Mucosa of rectum (tissue), 2 donors: ENCODE data around the gene GJC2.

Experiments used
- H3K27ac ChIP-seq, 2 donors: one replicate each; pipeline ENCODE4 v1.7.0; 2013; ENCODE audit warnings: inconsistent platforms in 2 of 2, low read depth in 2 of 2, low read length in 2 of 2
- H3K27me3 ChIP-seq, 2 donors: one replicate each; pipeline ENCODE4 v1.7.0; 2013; ENCODE audit warnings: low read length in 2 of 2; ENCODE audit not compliant: control insufficient read depth in 2 of 2, insufficient read depth in 2 of 2
- H3K36me3 ChIP-seq, 2 donors: one replicate each; pipeline ENCODE4 v1.7.0; 2013; ENCODE audit warnings: low read length in 2 of 2; ENCODE audit not compliant: control insufficient read depth in 2 of 2, insufficient read depth in 2 of 2
- H3K4me1 ChIP-seq, 2 donors: one replicate each; pipeline ENCODE4 v1.7.0; 2013; ENCODE audit warnings: low read length in 2 of 2, mild to moderate bottlenecking in 1 of 2; ENCODE audit not compliant: control insufficient read depth in 2 of 2, insufficient read depth in 2 of 2
- H3K4me3 ChIP-seq, 2 donors: one replicate each; pipeline ENCODE4 v1.7.0; 2013; ENCODE audit warnings: low read length in 2 of 2
- H3K9ac ChIP-seq, 2 donors: one replicate each; pipeline ENCODE4 v1.7.0; 2013; ENCODE audit warnings: low read length in 2 of 2, low read depth in 1 of 2, mild to moderate bottlenecking in 1 of 2
- H3K9me3 ChIP-seq, 2 donors: one replicate each; pipeline ENCODE4 v1.7.0; 2013; ENCODE audit warnings: low read length in 2 of 2; ENCODE audit not compliant: control insufficient read depth in 2 of 2
- donor health status: healthy.
- donor health status: Normal muscosa, but diverticular disease.

Gene GJC2

DNA sequence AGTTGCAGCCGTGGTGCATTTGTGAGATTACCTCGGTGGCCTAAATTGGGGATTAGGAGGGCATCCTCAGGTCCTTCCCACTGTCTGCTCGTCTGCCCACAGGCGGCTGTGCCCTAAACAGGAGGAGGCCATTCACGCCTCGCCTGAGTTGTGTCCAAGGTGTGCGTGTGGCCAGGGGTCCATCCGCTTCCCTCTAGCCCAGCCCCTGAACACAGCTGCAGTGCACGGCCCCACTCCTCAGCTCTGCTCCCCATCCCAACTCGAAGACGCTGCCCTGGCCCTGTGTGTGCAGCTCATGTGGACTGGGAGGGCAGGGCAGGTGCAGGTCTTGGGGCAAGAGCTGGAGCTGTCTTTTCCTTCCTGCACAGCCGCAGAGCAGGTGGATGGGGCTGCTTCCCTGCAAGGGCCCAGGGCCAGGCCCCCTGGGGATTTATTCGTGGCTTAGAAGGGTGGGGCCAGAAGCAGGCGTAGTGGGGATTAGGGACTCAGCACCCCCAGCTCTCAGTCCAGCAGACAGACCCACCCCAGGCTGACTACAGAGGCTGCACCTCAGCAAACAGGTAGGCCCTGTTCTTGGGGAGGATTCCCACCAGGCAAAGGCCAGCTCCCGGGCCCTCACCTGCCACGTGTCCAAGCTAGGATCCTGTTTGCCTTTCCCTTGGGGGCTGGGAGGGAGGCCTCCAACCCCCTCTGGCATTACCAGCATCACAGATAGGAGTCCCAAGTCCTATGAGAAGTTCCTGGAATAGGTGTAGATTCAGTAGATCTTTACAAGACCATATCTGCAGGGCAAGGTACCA is 5.3 kb upstream of the GJC2 start:
- Histone ChIP-seq H3K36me3 (peaks cover 14 to 22% of the 10 kb centered on the region in 2 donors), H3K9ac (no peak overlapping the region), H3K27ac (no peak overlapping the region), H3K27me3 (no peaks in the 10 kb centered on the region), H3K9me3 (no peaks in the 10 kb centered on the region), H3K4me1 (peaks cover 21 to 22% of the 10 kb centered on the region in 2 donors), H3K4me3 (no peak overlapping the region)

GRCh38 chr1:228144993-228145343 is 4.8 kb upstream of the GJC2 start:
- Histone ChIP-seq H3K9ac (no peak overlapping the region), H3K9me3 (no peaks in the 10 kb centered on the region), H3K4me1 (peaks cover 21 to 22% of the 10 kb centered on the region in 2 donors), H3K36me3 (peaks cover 14 to 22% of the 10 kb centered on the region in 2 donors), H3K27me3 (no peaks in the 10 kb centered on the region), H3K27ac (no peak overlapping the region), H3K4me3 (no peak overlapping the region)

- Histone ChIP-seq H3K36me3 (peaks cover 14 to 22% of the 10 kb centered on the region in 2 donors), H3K4me3 (no peak overlapping the region), H3K9me3 (no peaks in the 10 kb centered on the region)
Measured at GRCh38 chr1:228145463-228146416, 4.0 kb upstream of the GJC2 start.

DNA sequence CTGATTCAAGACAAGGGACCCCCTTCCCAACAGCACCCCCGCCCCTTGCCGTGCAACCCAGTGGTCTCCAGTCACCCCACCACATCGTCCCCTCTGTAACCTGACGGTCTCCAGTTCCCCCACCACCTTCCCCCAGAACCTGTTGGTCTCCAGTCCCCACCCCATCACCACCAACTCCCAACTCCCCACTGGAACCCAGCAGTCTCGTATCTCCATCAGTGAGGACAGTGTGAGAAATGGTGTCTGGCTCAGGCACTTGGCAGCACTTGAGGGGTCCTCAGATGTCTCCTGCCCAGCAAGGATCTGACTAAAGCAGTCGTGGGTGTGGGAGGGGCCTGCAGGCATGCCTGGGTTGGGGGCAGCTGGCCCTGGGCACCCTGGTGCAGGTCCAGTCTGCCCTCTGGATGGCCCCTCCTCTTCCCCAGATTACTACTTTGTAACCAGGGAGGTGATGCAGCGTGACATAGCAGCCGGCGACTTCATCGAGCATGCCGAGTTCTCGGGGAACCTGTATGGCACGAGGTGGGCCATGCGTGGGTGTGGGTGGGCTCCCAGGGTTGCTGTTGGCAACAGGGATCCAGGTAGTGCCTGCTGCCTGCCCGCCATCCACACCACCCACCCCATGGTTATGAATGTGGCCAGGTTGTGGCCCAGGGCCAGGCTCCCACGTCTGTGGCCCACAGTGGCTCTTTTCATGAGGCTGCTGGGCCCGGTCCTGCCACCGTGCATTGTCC is 3.1 kb upstream of the GJC2 start:
- Histone ChIP-seq H3K4me3 (no peak overlapping the region), H3K9ac (no peak overlapping the region), H3K9me3 (no peaks in the 10 kb centered on the region), H3K4me1 (peaks cover 16 to 18% of the 10 kb centered on the region in 2 donors), H3K27ac (no peak overlapping the region), H3K36me3 (peaks cover 14 to 22% of the 10 kb centered on the region in 2 donors), H3K27me3 (no peaks in the 10 kb centered on the region)

More at GRCh38 chr1:228145463-228146416, 4.0 kb upstream of the GJC2 start:
- Histone ChIP-seq H3K4me1 (peaks cover 21 to 22% of the 10 kb centered on the region in 2 donors), H3K27ac (no peak overlapping the region), H3K9ac (no peak overlapping the region), H3K27me3 (no peaks in the 10 kb centered on the region)

DNA sequence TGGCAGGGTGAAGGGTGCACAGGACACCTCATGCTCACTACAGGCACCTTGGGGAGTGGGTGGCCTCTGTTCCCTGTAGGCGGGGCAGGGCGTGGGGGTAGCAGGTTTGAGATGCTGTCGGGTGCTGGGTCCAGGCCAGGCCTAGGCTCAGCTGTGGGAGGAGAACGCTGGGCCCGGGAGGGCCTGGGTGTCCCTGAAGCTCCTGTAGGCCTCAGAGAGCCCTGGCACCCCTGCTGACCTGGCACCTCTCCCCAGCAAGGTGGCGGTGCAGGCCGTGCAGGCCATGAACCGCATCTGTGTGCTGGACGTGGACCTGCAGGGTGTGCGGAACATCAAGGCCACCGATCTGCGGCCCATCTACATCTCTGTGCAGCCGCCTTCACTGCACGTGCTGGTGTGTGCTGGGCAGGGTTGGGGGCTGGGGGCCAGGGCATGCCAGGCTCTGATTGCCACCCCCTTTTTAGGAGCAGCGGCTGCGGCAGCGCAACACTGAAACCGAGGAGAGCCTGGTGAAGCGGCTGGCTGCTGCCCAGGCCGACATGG is 2.5 kb upstream of the GJC2 start:
- H3K36me3 ChIP-seq = peaks cover 14 to 18% of the 10 kb centered on the region in 2 donors
- no peaks in the 10 kb centered on the region for H3K9me3 ChIP-seq
- H3K9ac ChIP-seq = no peak overlapping the region
- no peak overlapping the region for H3K4me3 ChIP-seq
- H3K4me1 ChIP-seq = peaks cover 9 to 11% of the 10 kb centered on the region in 2 donors
- H3K27me3 ChIP-seq = no peaks in the 10 kb centered on the region
- no peak overlapping the region for H3K27ac ChIP-seq

- no peak overlapping the region for H3K27ac ChIP-seq
- no peak overlapping the region for H3K4me3 ChIP-seq
- H3K9me3 ChIP-seq = no peaks in the 10 kb centered on the region
- H3K4me1 ChIP-seq = peaks cover 5 to 6% of the 10 kb centered on the region in 2 donors
- no peaks in the 10 kb centered on the region for H3K27me3 ChIP-seq
- H3K9ac ChIP-seq = no peak overlapping the region
- H3K36me3 ChIP-seq = peaks cover 14 to 16% of the 10 kb centered on the region in 2 donors
Measured at GRCh38 chr1:228147768-228148167, 2.0 kb upstream of the GJC2 start.

GRCh38 chr1:228148196-228148861 is 1.4 kb upstream of the GJC2 start:
- H3K4me1 ChIP-seq = peaks cover 4 to 5% of the 10 kb centered on the region in 2 donors
- no peak overlapping the region for H3K27ac ChIP-seq
- no peak overlapping the region for H3K4me3 ChIP-seq

GRCh38 chr1:228148935-228149405 is 760 bp upstream of the GJC2 start:
- Histone ChIP-seq H3K4me1 (peaks cover 0 to 4% of the 10 kb centered on the region in 2 donors), H3K9me3 (no peaks in the 10 kb centered on the region), H3K27ac (peak overlapping the region; percentile 44 to 63), H3K36me3 (peaks cover 14 to 16% of the 10 kb centered on the region in 2 donors), H3K27me3 (no peaks in the 10 kb centered on the region), H3K4me3 (no peak overlapping the region), H3K9ac (no peak overlapping the region)

More at GRCh38 chr1:228148196-228148861, 1.4 kb upstream of the GJC2 start:
- H3K36me3 ChIP-seq = peaks cover 14 to 16% of the 10 kb centered on the region in 2 donors
- no peaks in the 10 kb centered on the region for H3K27me3 ChIP-seq
- no peak overlapping the region for H3K9ac ChIP-seq
- H3K9me3 ChIP-seq = no peaks in the 10 kb centered on the region

- Histone ChIP-seq H3K4me1 (peaks cover 0 to 4% of the 10 kb centered on the region in 2 donors), H3K4me3 (no peak overlapping the region), H3K36me3 (peaks cover 14 to 16% of the 10 kb centered on the region in 2 donors), H3K27ac (peak overlapping the region; percentile 44 to 63), H3K9me3 (no peaks in the 10 kb centered on the region), H3K9ac (peak overlapping the region in 1 of 2 donors; percentile 15), H3K27me3 (no peaks in the 10 kb centered on the region)
Measured at GRCh38 chr1:228150120-228150460, 360 bp downstream of the GJC2 start.
